ENCODE measurements around the gene KCNK10.

Gene KCNK10, protein sequence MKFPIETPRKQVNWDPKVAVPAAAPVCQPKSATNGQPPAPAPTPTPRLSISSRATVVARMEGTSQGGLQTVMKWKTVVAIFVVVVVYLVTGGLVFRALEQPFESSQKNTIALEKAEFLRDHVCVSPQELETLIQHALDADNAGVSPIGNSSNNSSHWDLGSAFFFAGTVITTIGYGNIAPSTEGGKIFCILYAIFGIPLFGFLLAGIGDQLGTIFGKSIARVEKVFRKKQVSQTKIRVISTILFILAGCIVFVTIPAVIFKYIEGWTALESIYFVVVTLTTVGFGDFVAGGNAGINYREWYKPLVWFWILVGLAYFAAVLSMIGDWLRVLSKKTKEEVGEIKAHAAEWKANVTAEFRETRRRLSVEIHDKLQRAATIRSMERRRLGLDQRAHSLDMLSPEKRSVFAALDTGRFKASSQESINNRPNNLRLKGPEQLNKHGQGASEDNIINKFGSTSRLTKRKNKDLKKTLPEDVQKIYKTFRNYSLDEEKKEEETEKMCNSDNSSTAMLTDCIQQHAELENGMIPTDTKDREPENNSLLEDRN

DNA sequence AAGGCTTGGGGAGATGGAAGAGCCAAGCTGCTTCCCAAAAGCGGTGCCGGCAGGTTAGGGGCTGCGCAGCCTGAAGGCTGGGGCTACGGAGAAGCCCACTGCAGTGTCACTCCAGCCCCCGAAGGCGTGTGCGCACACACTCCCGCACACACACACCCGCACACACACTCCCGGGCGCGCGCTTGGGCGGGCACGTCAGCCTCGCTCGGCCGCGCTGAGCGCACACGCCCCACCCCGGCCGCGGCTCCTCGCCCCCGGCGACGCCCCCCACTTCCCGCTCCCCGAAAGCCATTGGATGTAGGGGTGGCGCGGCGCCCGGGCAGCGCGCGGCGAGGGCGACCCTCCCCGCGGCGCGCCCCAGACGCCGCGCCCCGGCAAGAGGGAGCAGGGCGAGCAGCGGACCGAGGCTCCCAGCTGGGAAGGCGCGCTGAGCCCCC lies at the start of gene KCNK10:
Gene KCNK10 (minus strand): TSS at position 184 of the 437 bp plus-strand sequence. CDS start 471 bp downstream, outside the sequence.
- no peak for DNase-seq (ENCODE audit: extremely low read depth, low read depth)
- TF ChIP-seq, protein P1, sequence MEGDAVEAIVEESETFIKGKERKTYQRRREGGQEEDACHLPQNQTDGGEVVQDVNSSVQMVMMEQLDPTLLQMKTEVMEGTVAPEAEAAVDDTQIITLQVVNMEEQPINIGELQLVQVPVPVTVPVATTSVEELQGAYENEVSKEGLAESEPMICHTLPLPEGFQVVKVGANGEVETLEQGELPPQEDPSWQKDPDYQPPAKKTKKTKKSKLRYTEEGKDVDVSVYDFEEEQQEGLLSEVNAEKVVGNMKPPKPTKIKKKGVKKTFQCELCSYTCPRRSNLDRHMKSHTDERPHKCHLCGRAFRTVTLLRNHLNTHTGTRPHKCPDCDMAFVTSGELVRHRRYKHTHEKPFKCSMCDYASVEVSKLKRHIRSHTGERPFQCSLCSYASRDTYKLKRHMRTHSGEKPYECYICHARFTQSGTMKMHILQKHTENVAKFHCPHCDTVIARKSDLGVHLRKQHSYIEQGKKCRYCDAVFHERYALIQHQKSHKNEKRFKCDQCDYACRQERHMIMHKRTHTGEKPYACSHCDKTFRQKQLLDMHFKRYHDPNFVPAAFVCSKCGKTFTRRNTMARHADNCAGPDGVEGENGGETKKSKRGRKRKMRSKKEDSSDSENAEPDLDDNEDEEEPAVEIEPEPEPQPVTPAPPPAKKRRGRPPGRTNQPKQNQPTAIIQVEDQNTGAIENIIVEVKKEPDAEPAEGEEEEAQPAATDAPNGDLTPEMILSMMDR (IDR thresholded peaks at IDR 0.05; ENCODE audit: low read depth, low read length), result no peak

DNA sequence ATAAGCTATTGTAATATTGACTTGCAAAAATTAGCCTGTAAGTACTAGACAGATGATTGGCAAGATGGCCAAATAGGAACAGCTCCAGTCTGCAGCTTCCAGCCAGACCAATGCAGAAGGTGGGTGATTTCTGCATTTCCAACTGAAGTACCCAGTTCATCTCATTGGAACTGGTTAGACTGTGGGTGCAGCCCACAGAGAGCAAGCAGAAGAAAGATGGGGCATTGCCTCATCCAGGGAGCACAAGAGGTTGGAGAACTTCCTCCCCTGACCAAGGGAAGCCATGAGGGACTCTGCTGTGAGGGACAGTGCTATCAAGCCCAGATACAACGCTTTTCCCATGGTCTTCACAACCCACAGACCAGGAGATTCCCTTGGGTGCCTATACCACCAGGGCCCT lies 46.4 kb upstream of the KCNK10 start:
- DNase-seq (ENCODE audit: extremely low read depth, low read depth), result no peak
- TF ChIP-seq, protein P1 (IDR thresholded peaks at IDR 0.05; ENCODE audit: low read depth, low read length), result no peak

DNA sequence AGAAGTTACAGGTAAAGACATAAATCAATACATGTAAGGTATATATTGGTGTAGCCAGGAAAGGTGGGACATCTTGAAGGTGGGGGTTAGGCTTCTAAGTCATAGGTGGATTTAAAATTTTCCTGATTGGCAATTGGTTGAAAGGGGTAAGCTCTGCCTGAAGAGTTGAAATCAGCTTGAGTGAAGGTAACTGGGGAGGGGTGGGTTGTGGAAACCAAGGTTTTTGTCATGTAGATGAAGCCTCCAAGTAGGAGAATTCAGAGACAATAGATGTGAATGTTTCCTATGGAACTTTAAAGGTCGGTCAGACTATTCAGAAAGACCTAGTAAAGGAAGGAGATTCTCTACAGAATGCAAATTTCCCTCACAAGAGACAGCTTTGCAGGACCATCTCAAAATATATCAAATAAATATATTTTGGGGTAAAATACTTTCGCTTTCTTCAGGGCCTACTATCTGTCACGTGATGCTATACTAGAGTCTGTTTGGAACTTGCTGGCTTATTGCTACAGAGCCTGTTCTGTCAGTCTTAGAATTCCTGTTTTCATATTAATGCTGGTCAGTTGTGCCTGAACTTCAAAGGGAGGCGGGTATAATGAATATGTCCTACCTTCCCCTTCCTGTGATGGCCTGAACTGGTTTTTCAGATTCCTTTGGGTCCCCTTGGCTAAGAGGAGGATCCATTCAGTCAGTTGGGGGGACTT lies 41.8 kb upstream of the KCNK10 start:
- DNase-seq (ENCODE audit: extremely low read depth, low read depth), result no peak
- TF ChIP-seq, protein P1 (IDR thresholded peaks at IDR 0.05; ENCODE audit: low read depth, low read length), result no peak

DNA sequence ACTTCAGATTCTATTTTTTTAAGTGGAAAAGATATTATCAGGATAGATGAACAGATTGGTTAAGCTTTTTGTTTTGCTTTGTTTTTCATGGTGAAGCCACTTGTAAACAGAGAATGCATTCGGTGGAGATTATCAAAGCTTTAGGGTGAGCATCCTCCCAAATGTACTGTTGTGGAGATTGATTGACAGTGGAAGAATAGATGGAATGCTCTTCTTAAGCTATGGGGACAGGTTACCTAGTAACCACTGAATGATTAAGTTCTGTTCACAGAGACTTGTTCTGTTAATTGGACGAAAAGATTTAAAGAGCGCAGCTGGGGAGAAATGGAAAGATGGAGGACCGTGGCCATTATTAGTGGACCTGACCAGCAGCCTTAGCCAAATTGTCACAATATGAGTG lies 40.6 kb upstream of the KCNK10 start:
- no peak for DNase-seq (ENCODE audit: extremely low read depth, low read depth)
- TF ChIP-seq, protein P1 (IDR thresholded peaks at IDR 0.05; ENCODE audit: low read depth, low read length), result no peak

DNA sequence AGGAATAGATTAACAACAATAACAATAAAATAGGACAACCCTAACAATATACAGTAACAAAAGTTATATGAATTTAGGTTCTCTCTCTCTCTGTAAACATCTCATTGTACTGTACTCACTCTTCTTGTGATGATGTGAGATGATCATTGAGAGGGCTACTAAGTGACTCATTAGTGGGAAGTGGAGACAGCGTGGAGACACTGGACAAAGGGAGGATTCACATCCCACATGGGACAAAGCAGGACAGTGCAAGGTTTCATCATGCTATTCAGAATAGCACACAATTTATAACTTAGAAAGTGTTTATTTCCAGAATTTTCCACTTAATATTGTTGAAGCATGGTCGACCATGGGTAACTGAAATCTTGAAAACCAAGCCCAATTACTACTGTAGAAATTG lies 36.4 kb upstream of the KCNK10 start:
- DNase-seq (ENCODE audit: extremely low read depth, low read depth), result no peak
- TF ChIP-seq, protein P1 (IDR thresholded peaks at IDR 0.05; ENCODE audit: low read depth, low read length), result no peak

DNA sequence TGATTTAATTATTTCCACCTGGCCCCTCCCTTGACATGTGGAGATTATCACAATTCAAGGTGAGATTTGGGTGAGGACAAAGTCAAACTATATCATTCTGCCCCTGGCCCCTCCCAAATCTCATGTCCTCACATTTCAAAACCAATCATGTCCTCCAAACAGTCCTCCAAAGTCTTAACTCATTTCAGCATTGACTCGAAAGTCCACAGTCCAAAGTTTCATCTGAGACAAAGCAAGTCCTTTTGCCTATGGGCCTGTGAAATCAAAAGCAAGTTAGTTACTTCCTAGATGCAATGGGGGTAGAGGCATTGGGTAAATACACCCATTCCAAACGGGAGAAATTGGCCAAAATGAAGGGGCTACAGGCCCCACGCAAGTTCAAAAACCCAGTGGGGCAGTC lies 31.3 kb upstream of the KCNK10 start:
- TF ChIP-seq, protein P1 (IDR thresholded peaks at IDR 0.05; ENCODE audit: low read depth, low read length), result no peak
- no peak for DNase-seq (ENCODE audit: extremely low read depth, low read depth)

DNA sequence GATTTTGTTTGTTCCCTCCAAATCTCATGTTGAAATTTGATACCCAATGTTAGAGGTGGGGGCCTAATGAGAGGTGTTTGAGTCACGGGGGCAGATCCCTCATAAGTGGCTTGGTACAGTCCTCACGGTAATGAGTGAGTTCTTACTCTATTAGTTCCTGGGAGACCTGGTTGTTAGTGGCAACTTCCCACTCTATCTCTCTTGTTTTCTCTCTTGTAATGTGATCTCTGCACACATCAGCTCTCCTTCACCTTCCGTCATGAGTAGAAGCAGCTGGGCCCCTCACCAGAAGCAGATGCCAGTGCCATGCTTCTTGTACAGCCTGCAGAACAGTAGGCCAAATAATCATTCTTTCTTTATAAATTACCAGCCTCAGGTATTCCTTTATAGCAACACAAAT lies 29.6 kb upstream of the KCNK10 start:
- DNase-seq (ENCODE audit: extremely low read depth, low read depth), result no peak
- TF ChIP-seq, protein P1 (IDR thresholded peaks at IDR 0.05; ENCODE audit: low read depth, low read length), result no peak
